ENCODE measurements around the gene GSE1.

- TF ChIP-seq, protein P1, sequence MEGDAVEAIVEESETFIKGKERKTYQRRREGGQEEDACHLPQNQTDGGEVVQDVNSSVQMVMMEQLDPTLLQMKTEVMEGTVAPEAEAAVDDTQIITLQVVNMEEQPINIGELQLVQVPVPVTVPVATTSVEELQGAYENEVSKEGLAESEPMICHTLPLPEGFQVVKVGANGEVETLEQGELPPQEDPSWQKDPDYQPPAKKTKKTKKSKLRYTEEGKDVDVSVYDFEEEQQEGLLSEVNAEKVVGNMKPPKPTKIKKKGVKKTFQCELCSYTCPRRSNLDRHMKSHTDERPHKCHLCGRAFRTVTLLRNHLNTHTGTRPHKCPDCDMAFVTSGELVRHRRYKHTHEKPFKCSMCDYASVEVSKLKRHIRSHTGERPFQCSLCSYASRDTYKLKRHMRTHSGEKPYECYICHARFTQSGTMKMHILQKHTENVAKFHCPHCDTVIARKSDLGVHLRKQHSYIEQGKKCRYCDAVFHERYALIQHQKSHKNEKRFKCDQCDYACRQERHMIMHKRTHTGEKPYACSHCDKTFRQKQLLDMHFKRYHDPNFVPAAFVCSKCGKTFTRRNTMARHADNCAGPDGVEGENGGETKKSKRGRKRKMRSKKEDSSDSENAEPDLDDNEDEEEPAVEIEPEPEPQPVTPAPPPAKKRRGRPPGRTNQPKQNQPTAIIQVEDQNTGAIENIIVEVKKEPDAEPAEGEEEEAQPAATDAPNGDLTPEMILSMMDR (IDR thresholded peaks at IDR 0.05), result no peak
- TF ChIP-seq ZFX (IDR thresholded peaks at IDR 0.05; ENCODE audit: borderline replicate concordance), result no peak
These were observed 18.0 kb upstream of the GSE1 start for GRCh38 chr16:85594978-85595661.
